Calu3 (cell line): ENCODE data around the gene KIF20A. TPM values are rescaled to one million over a fixed set of nuclear protein-coding genes. Genes with fewer than 3 reads are reported as not detected.

Source experiments
- BruUV-seq: library from RNA; stranded (reverse); fragments of 400-500 nt; replicated peaks from 2 replicates; lab custom pipeline; 2021; lab: Mats Ljungman, UMichigan
- CTCF ChIA-PET: fragments of 300-600 bp; sonication (Branson Sonifier 250); formaldehyde crosslinking; loops from one replicate; lab custom pipeline; 2022; ENCODE audit warnings: antibody characterized with exemption; lab: Charles Lee
- DNase-seq: peaks from one replicate; pipeline ENCODE4 v3.0.0; 2022
- H3K27ac Mint-ChIP-seq: one replicate; pipeline ENCODE4 v1.8.0; 2022; ENCODE audit warnings: mixed read lengths; ENCODE audit not compliant: unreplicated experiment
- H3K27me3 Mint-ChIP-seq: one replicate; pipeline ENCODE4 v1.8.0; 2022; ENCODE audit warnings: mixed read lengths; ENCODE audit not compliant: unreplicated experiment
- H3K36me3 Mint-ChIP-seq: one replicate; pipeline ENCODE4 v1.8.0; 2022; ENCODE audit warnings: mild to moderate bottlenecking, moderate library complexity, mixed read lengths; ENCODE audit not compliant: insufficient read depth, unreplicated experiment
- H3K4me1 Mint-ChIP-seq: one replicate; pipeline ENCODE4 v1.8.0; 2022; ENCODE audit warnings: mild to moderate bottlenecking, low read depth, mixed read lengths; ENCODE audit not compliant: unreplicated experiment
- H3K4me3 Mint-ChIP-seq: one replicate; pipeline ENCODE4 v1.8.0; 2022; ENCODE audit warnings: mild to moderate bottlenecking, low read depth, moderate library complexity, mixed read lengths; ENCODE audit not compliant: unreplicated experiment
- H3K9me3 Mint-ChIP-seq: one replicate; pipeline ENCODE4 v1.8.0; 2022; ENCODE audit warnings: low read depth, mixed read lengths; ENCODE audit not compliant: unreplicated experiment
- intact Hi-C: fragments of 100-400 bp; cut with micrococcal nuclease; formaldehyde crosslinking; loops from one replicate; pipeline ENCODE4 v1.10.0; 2022; ENCODE audit not compliant: unreplicated experiment
- total RNA-seq: library from RNA; stranded (reverse); gene quantifications from 2 replicates; pipeline ENCODE4 v1.2.3, GENCODE V29; 2022
- TF ChIP-seq, protein P1 (sequence below): fragments of 200-600 bp; IDR thresholded peaks from one replicate; pipeline ENCODE4 v1.8.0; 2022; ENCODE audit warnings: antibody characterized with exemption; ENCODE audit not compliant: unreplicated experiment

KIF20A gene
- total RNA-seq, 1 experiment from 2014 or later, result 68.9 TPM

DNA sequence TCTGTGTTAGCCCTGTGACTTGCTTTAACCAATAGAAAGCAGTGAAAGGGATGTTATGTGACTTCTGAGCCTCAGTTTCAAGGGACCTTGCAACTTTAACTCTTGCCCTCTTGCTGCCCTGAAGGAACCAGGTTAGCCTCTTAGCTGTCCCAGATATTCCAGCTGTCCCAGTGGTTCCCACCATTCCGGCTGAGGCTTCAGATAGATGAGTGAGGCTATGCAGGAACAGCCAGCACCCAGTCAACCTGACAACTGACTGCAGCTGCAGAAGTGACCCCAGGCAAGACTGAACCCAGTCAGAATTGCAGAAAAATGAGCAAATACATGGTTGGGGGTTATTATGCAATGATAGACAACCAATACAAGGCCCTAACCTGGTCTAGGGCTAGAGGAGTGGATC, 44.6 kb downstream of the KIF20A start:
- Mint-ChIP-seq H3K9me3 (peaks cover 2% of the 10 kb centered on the region), H3K36me3 (no peaks in the 10 kb centered on the region), H3K27ac (no peak overlapping the region), H3K27me3 (no peaks in the 10 kb centered on the region), H3K4me3 (no peak overlapping the region), H3K4me1 (peaks cover 8% of the 10 kb centered on the region)
- no peak for DNase-seq
- TF ChIP-seq, protein P1, sequence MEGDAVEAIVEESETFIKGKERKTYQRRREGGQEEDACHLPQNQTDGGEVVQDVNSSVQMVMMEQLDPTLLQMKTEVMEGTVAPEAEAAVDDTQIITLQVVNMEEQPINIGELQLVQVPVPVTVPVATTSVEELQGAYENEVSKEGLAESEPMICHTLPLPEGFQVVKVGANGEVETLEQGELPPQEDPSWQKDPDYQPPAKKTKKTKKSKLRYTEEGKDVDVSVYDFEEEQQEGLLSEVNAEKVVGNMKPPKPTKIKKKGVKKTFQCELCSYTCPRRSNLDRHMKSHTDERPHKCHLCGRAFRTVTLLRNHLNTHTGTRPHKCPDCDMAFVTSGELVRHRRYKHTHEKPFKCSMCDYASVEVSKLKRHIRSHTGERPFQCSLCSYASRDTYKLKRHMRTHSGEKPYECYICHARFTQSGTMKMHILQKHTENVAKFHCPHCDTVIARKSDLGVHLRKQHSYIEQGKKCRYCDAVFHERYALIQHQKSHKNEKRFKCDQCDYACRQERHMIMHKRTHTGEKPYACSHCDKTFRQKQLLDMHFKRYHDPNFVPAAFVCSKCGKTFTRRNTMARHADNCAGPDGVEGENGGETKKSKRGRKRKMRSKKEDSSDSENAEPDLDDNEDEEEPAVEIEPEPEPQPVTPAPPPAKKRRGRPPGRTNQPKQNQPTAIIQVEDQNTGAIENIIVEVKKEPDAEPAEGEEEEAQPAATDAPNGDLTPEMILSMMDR, result no peak
- intact Hi-C loops, result loop anchor here (1.0 to 5.0 kb wide), 2 partner anchors 60 to 114 kb away; partner anchors contain the start of gene FAM53C
- BruUV-seq, result no TSS peak
- CTCF ChIA-PET, result interaction anchor here (0.6 to 1.9 kb wide), 6 partner anchors 58 to 158 kb away, joined by 3 to 10 read pairs (median 5); partner anchors contain the start of gene CDC25C

DNA sequence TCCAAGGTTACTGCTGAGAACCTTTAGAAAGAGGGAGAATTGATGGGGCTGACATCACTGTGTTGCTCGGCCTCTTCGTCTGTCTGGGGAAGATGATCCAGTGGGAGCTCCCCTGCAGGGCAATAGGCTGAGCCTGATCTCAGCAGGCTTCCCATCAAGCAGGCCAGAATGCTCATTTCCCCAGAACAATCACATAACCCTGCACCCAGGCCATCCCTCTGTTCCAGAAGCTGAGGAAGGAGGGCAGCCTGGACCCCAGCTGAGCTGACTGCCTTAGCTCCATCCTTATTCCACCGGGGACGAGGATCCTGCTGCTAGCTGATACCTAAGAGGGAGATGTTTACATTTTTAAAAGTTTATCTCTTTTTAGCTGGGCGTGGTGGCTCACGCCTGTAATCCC, 45.8 kb downstream of the KIF20A start:
- Mint-ChIP-seq H3K4me1 (peaks cover 8% of the 10 kb centered on the region), H3K9me3 (no peaks in the 10 kb centered on the region), H3K27me3 (no peaks in the 10 kb centered on the region), H3K4me3 (no peak overlapping the region), H3K36me3 (no peaks in the 10 kb centered on the region), H3K27ac (no peak overlapping the region)
- TF ChIP-seq, protein P1, result no peak
- intact Hi-C loops, result loop anchor here (5.0 kb wide), 1 partner anchor 113 kb away; the partner anchor contains the start of gene FAM53C
- no peak for DNase-seq
- no TSS peak for BruUV-seq
- CTCF ChIA-PET, result no interaction called here

DNA sequence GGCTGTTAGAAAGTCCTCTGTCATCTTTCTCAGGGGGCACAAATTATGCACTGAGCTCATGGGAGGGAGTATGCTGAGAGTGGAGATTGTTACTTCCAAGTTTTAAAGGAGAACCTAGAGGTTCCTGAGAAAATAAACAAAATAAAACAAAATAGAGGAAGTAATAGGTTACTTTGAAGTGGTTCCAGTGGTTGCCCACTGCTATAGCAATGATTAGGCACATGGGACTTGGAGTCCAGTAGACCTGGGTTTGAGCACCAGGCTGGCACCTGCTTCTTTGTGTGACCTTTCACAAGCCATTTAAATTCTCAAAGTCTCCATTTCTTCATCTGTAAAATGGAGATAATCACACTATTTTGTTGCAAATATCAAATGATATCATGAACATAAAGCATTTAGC, 48.0 kb downstream of the KIF20A start:
- no peaks in the 10 kb centered on the region for H3K36me3 Mint-ChIP-seq
- H3K27me3 Mint-ChIP-seq, result no peaks in the 10 kb centered on the region
- H3K4me3 Mint-ChIP-seq, result no peak overlapping the region
- H3K27ac Mint-ChIP-seq, result no peak overlapping the region
- no TSS peak for BruUV-seq
- TF ChIP-seq, protein P1, result no peak
- no peak for DNase-seq
- peaks cover 18% of the 10 kb centered on the region for H3K4me1 Mint-ChIP-seq
- intact Hi-C loops, result no loop called here
- no peaks in the 10 kb centered on the region for H3K9me3 Mint-ChIP-seq
- CTCF ChIA-PET, result no interaction called here

DNA sequence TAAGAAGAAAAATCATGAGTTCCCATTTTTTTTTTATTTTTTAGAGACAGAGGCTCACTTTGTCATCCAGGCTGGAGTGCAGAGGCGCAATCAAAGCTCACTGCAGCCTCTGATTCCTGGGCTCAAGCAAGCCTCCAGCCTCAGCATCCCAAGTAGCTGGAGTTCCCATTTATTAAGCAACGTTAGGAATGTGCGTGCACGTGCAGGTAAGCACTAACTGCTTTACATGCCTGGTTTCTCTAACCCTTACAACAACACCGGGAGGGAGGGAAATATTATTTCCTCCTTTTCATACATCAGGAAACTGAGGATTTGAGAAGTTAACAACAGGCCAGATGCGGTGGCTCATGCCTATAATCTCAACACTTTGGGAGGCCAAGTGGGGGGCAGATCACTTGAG, 50.5 kb downstream of the KIF20A start:
- CTCF ChIA-PET, result no interaction called here
- no peaks in the 10 kb centered on the region for H3K36me3 Mint-ChIP-seq
- intact Hi-C loops, result no loop called here
- no peak for DNase-seq
- no peaks in the 10 kb centered on the region for H3K9me3 Mint-ChIP-seq
- no peak overlapping the region for H3K4me3 Mint-ChIP-seq
- no peaks in the 10 kb centered on the region for H3K27me3 Mint-ChIP-seq
- no TSS peak for BruUV-seq
- peaks cover 10% of the 10 kb centered on the region for H3K4me1 Mint-ChIP-seq
- H3K27ac Mint-ChIP-seq, result no peak overlapping the region
- TF ChIP-seq, protein P1, result no peak
